C4-2B (cell line): ENCODE results near the gene KHSRP.
A peak's percentile ranks its signal among the peaks of the same experiment; 100 is the strongest.

Experiments
- H3K27ac ChIP-seq: fragments of 450-650 bp; 2 replicates; pipeline ENCODE4 v1.5.1; 2017
- ZFX ChIP-seq: fragments of 450-650 bp; IDR thresholded peaks from 2 replicates; pipeline ENCODE4 v1.6.1; 2017
- TF ChIP-seq, protein P1 (sequence below): fragments of 450-650 bp; conservative IDR thresholded peaks from 2 replicates; pipeline ENCODE4 v1.5.1; 2017; ENCODE audit warnings: mild to moderate bottlenecking

The KHSRP gene

DNA sequence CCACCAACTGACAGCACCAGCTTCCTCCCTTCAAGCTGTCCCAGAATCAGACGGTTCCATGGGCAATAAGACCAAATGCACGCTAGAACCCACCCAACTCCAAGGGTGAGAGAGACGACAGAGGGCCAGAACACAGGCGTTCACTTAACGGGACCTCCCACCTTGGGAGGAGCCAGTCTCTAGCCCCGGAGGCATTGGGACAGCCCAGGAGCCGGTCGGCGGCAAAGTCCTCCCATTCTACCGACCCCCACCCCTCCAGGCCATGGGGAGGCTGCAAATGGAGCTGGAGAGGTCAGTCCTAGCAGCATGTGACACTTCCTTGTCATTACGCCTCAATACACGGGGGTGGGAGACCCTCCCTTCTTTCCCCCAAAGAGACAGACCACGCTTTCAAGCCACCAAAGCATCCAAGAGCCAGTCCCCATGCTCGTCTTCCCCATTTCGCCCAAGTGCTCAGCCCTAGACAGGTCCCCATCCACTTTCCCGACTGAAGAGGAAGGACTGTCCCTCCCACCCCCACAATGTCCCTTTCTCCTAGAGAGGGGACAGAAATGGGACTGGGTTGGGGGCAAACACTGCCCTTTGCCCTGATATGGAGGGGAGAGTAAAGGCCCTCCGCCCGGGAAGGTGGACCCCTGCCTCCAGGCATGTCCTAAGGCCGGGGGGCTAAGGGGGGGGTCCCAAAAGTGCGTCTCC lies 964 bp downstream of the KHSRP start:
- H3K27ac ChIP-seq: peak overlapping the region; percentile 88
- no peak for TF ChIP-seq ZFX
- TF ChIP-seq, protein P1, sequence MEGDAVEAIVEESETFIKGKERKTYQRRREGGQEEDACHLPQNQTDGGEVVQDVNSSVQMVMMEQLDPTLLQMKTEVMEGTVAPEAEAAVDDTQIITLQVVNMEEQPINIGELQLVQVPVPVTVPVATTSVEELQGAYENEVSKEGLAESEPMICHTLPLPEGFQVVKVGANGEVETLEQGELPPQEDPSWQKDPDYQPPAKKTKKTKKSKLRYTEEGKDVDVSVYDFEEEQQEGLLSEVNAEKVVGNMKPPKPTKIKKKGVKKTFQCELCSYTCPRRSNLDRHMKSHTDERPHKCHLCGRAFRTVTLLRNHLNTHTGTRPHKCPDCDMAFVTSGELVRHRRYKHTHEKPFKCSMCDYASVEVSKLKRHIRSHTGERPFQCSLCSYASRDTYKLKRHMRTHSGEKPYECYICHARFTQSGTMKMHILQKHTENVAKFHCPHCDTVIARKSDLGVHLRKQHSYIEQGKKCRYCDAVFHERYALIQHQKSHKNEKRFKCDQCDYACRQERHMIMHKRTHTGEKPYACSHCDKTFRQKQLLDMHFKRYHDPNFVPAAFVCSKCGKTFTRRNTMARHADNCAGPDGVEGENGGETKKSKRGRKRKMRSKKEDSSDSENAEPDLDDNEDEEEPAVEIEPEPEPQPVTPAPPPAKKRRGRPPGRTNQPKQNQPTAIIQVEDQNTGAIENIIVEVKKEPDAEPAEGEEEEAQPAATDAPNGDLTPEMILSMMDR: no peak

DNA sequence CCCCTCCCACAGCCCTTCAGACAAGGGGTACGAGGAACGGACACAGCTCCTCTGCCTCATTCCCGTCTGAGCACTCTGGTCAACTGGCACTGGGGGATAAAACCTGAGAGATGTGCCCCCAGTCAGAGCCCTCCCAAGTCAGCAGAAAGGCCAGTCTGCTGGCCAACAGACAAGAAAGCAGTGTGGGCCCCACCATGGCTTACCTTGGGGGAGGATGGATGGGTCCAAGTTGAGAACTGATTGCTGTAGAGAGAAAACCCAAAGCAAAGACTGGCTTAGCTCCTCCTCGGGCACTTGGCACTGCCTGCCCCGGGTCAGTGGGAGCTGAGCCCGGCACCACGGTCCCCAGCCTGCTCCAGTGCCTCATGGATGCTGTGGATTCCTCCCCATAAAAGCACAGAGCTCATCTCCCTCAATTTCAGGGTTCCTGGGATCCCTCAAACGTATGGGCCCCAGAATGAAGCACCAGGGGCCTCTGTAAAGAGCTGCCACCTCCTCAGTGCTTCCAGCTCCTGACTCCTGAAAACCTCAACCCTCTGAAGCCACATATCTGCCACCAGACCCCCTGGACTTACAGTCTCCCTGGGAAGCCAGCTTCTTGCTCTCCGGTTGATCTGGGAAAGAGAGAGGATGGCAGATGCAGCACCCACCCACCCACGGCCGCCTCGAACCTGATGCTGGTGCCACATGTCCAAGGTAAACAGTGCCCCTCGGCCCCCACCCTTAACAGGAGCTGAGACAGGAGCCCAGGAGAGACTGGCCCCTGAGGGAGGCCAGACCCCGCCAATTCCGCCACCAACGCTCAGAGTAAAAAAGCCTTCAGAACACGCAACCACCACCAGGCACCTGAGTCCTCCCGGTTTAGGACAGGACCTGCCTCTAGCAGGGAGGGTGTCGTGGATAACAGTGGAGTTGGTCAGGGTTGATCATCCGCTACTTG lies 3.3 kb downstream of the KHSRP start:
- TF ChIP-seq, protein P1: no peak
- no peak overlapping the region for H3K27ac ChIP-seq

DNA sequence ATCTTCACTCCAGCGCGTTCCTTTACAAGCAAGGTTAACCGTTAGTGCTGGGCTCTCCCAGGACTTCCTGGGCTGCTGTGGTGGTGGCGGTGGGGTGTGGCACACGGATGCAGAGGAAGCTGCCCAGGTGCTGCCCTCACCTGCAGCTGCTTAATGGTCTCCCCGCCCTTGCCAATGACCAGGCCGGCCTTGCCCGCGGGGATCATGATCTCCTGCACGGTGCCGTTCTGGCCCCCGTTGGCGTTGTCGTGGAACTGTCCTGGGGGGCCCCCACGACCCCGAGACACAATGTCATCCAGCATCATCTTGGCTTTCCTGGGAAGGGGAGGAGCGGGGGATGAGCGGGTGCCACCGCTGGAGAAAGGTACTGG lies 6.1 kb downstream of the KHSRP start:
- H3K27ac ChIP-seq: no peak overlapping the region
- TF ChIP-seq, protein P1: no peak
- no peak for TF ChIP-seq ZFX

DNA sequence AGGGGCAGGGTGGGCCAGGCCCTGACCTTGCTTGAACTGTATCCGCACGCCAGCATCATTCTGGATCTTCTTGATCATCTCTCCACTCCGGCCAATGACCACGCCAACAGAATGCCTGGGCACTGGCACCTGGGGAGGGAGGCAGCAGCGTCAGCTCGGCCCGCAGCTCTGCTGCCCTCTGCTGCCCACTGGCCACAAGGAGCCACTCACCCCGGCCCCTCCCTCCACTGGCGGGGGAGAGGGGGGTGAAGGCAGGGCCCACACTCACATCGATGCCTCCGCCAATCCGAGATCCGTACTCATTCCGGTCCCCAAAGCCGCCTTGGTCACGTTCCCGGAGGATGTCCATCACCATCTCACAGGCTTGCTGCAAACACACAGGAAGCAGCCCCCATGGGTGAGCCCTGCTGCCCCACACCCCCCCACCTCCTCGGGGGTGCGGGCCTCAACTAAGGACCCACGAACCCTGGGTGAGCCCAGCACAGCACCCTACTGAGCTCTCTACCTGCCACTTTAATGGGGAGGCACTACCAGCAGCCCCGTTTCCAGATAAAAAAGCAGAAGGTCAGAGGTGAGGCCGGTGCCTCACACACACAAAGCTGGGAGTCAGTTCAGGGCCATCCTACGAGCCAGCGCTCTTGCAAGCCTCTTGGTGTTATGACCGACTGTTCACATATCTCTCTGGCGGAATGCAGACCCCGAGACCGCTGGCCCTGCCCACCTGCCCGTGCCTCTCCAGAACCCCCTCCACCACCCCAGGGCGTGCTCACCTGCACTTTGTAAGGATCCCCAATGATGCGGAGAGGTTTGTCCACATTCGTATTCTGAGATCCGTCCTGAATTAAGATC lies 6.7 kb downstream of the KHSRP start:
- TF ChIP-seq ZFX: no peak
- TF ChIP-seq, protein P1: no peak; the same call in 1 of the 2 replicates
- no peak overlapping the region for H3K27ac ChIP-seq

DNA sequence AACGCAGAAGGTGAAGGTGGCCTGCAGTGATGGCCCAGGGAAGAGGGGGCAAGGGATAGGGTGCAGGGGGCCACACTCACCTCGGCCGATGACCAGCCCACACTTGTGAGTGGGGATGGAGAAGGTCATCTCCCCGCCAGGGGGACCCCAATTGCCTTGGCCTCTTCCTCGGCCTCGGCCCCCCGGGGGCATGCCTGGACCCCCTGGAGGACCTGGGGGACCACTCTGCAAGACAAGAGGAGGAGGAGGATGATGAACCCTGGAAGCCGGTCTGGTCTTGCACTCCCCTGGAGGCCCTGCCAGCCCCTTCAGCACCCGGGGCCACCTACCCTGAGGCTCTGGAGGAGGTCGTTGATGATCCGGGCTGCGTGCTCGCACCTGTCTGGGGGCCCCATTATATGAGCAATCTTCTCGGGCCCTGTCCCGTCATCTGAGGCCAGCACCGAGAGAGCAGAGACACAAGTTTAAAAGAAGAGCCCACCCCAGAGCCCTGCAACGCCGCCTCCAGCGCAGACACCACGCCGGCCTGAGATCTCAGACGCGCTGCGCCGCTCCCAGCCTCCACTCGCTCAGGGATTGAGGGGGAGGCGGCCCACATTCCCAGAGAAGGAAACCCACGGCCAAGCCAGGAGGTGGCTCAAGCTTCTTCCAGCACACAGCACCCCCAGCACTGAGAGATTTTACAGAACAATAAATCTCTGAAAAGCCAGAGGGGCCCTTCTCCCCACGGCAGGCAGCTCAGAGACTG lies 7.8 kb downstream of the KHSRP start:
- no peak overlapping the region for H3K27ac ChIP-seq
- no peak for TF ChIP-seq ZFX
- TF ChIP-seq, protein P1: no peak

DNA sequence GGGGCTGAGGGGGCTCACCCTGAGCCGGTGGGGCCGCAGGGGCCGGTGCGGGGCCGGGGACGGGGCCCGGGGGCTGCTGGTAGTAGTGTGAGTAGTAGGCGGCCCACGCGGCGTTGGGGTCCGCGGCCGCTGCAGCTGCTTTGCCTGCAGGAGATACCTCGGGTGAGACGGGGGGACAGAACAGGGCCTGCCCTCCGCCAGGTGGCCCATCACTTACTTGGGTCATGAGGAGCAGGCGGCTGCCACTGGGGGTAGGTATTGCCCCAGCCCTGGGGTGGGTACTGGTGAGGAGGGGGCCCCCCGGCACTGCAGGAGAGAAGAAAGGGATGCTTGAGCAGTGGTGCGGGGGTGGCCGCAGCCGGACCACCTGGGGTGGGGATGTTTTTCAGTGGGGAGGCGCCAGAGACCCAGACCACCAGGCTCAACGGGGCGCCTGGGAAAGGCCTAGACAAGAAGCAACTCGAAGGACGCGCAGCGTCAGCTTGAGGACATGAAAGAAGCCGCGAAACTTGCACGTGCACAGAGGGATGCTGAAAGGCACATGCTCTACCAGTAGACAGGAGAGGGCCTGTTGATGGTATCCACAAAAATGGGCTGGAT lies 8.9 kb downstream of the KHSRP start:
- TF ChIP-seq ZFX: no peak
- TF ChIP-seq, protein P1: no peak
- H3K27ac ChIP-seq: no peak overlapping the region
